H1 (cell line): ENCODE measurements around the gene MYBPHL. TPM values are rescaled to one million over a fixed set of nuclear protein-coding genes. Genes with fewer than 3 reads are reported as not detected.

Source experiments
- CTCF ChIA-PET: fragments of 300-600 bp; sonication (Branson Sonifier 250); formaldehyde crosslinking; loops from one replicate; lab custom pipeline; 2021; ENCODE audit not compliant: partially characterized antibody; lab: Charles Lee
- POLR2A ChIA-PET: fragments of 300-600 bp; sonication (Branson Sonifier 250); formaldehyde crosslinking; loops from one replicate; lab custom pipeline; 2021; ENCODE audit warnings: inconsistent platforms; ENCODE audit not compliant: partially characterized antibody; lab: Charles Lee
- DNase-seq, 2 experiments: peaks; one replicate each; pipeline versions ENCODE4 v3.0.0 to v3.0.0-alpha.2; 2010 to 2022; ENCODE audit warnings: low spot score in 2 of 2, low read depth in 1 of 2, mixed read lengths in 1 of 2
- FAIRE-seq: peaks from 2 replicates; lab custom pipeline; 2011; peaks lifted over from hg19 to GRCh38; lab: Jason Lieb, UNC
- H2AFZ ChIP-seq: 2 replicates; pipeline ENCODE4 v1.8.1; 2012; ENCODE audit warnings: low read length, inconsistent platforms
- H2AK5ac ChIP-seq: 2 replicates; pipeline ENCODE4 v1.6.1; 2013; ENCODE audit warnings: low read depth, low read length
- H2BK120ac ChIP-seq: replicated peaks from 2 replicates; pipeline ENCODE3; 2013; ENCODE audit warnings: low read depth, low read length, inconsistent platforms
- H2BK12ac ChIP-seq: 2 replicates; pipeline ENCODE4 v1.6.1; 2013; ENCODE audit warnings: low read depth, low read length
- H2BK15ac ChIP-seq: 2 replicates; pipeline ENCODE4 v1.6.1; 2013; ENCODE audit warnings: low read length
- H2BK20ac ChIP-seq: 2 replicates; pipeline ENCODE4 v1.6.1; 2013; ENCODE audit warnings: low read length
- H2BK5ac ChIP-seq: 2 replicates; pipeline ENCODE4 v1.6.1; 2013; ENCODE audit warnings: low read depth, low read length
- H3K14ac ChIP-seq: 2 replicates; pipeline ENCODE4 v1.6.1; 2013; ENCODE audit warnings: inconsistent platforms; ENCODE audit not compliant: insufficient read length
- H3K18ac ChIP-seq: 2 replicates; pipeline ENCODE4 v1.6.1; 2013; ENCODE audit warnings: low read length; ENCODE audit errors: extremely low read depth
- H3K23ac ChIP-seq: 2 replicates; pipeline ENCODE4 v1.6.1; 2013; ENCODE audit warnings: inconsistent platforms; ENCODE audit not compliant: insufficient read length
- H3K23me2 ChIP-seq: 2 replicates; pipeline ENCODE4 v1.6.1; 2013; ENCODE audit warnings: low read depth, low read length
- H3K27ac ChIP-seq: 2 replicates; pipeline ENCODE4 v1.6.1; 2011; ENCODE audit warnings: low read depth, low read length, inconsistent platforms
- H3K27me3 ChIP-seq, 4 experiments: replicated peaks in 1 of 4; 1 replicate in 1 of 4; 2 replicates in 3 of 4; pipeline versions ENCODE4 v1.6.1 to v1.8.1; 2011 to 2013; ENCODE audit warnings: low read length in 3 of 4, mild to moderate bottlenecking in 3 of 4, inconsistent platforms in 2 of 4, mixed read lengths in 2 of 4, moderate library complexity in 1 of 4; ENCODE audit not compliant: control insufficient read depth in 3 of 4, insufficient read depth in 3 of 4; ENCODE audit errors: extremely low read depth in 1 of 4
- H3K36me3 ChIP-seq, 4 experiments: 2 replicates each; pipeline versions ENCODE4 v1.6.1 to v1.8.1; 2011 to 2013; ENCODE audit warnings: mild to moderate bottlenecking in 4 of 4, low read length in 3 of 4, moderate library complexity in 2 of 4, control low read depth in 1 of 4, inconsistent platforms in 1 of 4; ENCODE audit not compliant: insufficient read depth in 4 of 4, control insufficient read depth in 2 of 4
- H3K4ac ChIP-seq: replicated peaks from 2 replicates; pipeline ENCODE3; 2013; ENCODE audit warnings: low read length, low read depth, mixed read lengths, inconsistent platforms; ENCODE audit not compliant: insufficient read length
- H3K4me1 ChIP-seq, 4 experiments: replicated peaks in 1 of 4; 1 replicate in 1 of 4; 2 replicates in 3 of 4; pipeline versions ENCODE4 v1.6.1 to v1.8.1; 2011 to 2013; ENCODE audit warnings: low read length in 3 of 4, inconsistent platforms in 2 of 4, mixed read lengths in 1 of 4; ENCODE audit not compliant: insufficient read depth in 4 of 4, control insufficient read depth in 3 of 4
- H3K4me2 ChIP-seq, 2 experiments: 2 replicates each; pipeline versions ENCODE4 v1.6.1 to v1.8.1; 2011 to 2013; ENCODE audit warnings: low read depth in 2 of 2, low read length in 2 of 2, control low read depth in 1 of 2, inconsistent platforms in 1 of 2, mild to moderate bottlenecking in 1 of 2; ENCODE audit not compliant: insufficient read depth in 1 of 2
- H3K4me3 ChIP-seq, 4 experiments: fragments of 200-600, 300-600 bp in 1 of 4; sonication (generic), shearing (Covaris generic), sonication (Bioruptor Twin) in 1 of 4; 2 replicates each; pipeline versions ENCODE4 v1.5.1 to v1.8.1; 2011 to 2016; ENCODE audit warnings: low read length in 4 of 4, low read depth in 3 of 4, control low read depth in 2 of 4, inconsistent platforms in 2 of 4, mild to moderate bottlenecking in 2 of 4, mixed read lengths in 1 of 4, moderate library complexity in 1 of 4; ENCODE audit not compliant: insufficient read depth in 2 of 4; ENCODE audit errors: extremely low read depth in 1 of 4
- H3K56ac ChIP-seq: replicated peaks from 2 replicates; pipeline ENCODE3; 2013; ENCODE audit warnings: low read depth, mild to moderate bottlenecking, mixed read lengths, low read length, inconsistent platforms; ENCODE audit not compliant: insufficient read length
- H3K79me1 ChIP-seq: 2 replicates; pipeline ENCODE4 v1.6.1; 2013; ENCODE audit warnings: low read depth, low read length, control low read depth
- H3K79me2 ChIP-seq, 2 experiments: 2 replicates each; pipeline versions ENCODE4 v1.6.1 to v1.8.1; 2012 to 2013; ENCODE audit warnings: low read length in 2 of 2, mild to moderate bottlenecking in 2 of 2, inconsistent platforms in 1 of 2; ENCODE audit not compliant: insufficient read depth in 2 of 2, control insufficient read depth in 1 of 2
- H3K9ac ChIP-seq, 4 experiments: replicated peaks in 1 of 4; 1 replicate in 1 of 4; 2 replicates in 3 of 4; pipeline versions ENCODE4 v1.6.1 to v1.8.1; 2011 to 2013; ENCODE audit warnings: low read depth in 3 of 4, low read length in 3 of 4, control low read depth in 2 of 4, mild to moderate bottlenecking in 2 of 4, moderate library complexity in 2 of 4, inconsistent platforms in 1 of 4; ENCODE audit errors: extremely low read depth in 1 of 4
- H3K9me3 ChIP-seq, 2 experiments: 2 replicates each; pipeline versions ENCODE4 v1.6.1 to v1.8.1; 2012 to 2013; ENCODE audit warnings: mild to moderate bottlenecking in 2 of 2, moderate library complexity in 2 of 2, control low read depth in 1 of 2, inconsistent platforms in 1 of 2, low read depth in 1 of 2, low read length in 1 of 2, mixed read lengths in 1 of 2; ENCODE audit not compliant: insufficient read depth in 2 of 2
- H4K20me1 ChIP-seq, 2 experiments: replicated peaks in 1 of 2; 2 replicates each; pipeline versions ENCODE3 to v1.8.1; 2011 to 2013; ENCODE audit warnings: inconsistent platforms in 2 of 2, low read length in 2 of 2, mild to moderate bottlenecking in 1 of 2; ENCODE audit not compliant: insufficient read depth in 2 of 2, control insufficient read depth in 1 of 2
- H4K5ac ChIP-seq: 2 replicates; pipeline ENCODE4 v1.6.1; 2013; ENCODE audit warnings: low read length, low read depth, mixed read lengths, inconsistent platforms; ENCODE audit not compliant: insufficient read length
- H4K8ac ChIP-seq: 2 replicates; pipeline ENCODE4 v1.8.0; 2013; ENCODE audit warnings: mild to moderate bottlenecking, moderate library complexity, low read length, inconsistent platforms; ENCODE audit not compliant: insufficient read depth; ENCODE audit errors: extremely low read depth
- H4K91ac ChIP-seq: replicated peaks from 2 replicates; pipeline ENCODE3; 2013; ENCODE audit warnings: low read length, mixed read lengths, inconsistent platforms; ENCODE audit not compliant: insufficient read length
- CTBP2 ChIP-seq: IDR thresholded peaks from 2 replicates; pipeline ENCODE4 v1.7.0; 2011; ENCODE audit warnings: borderline replicate concordance, mild to moderate bottlenecking, moderate library complexity, mixed read lengths, low read length; ENCODE audit not compliant: insufficient read depth, insufficient read length
- YY1 ChIP-seq: IDR thresholded peaks from 2 replicates; pipeline ENCODE4 v1.6.1; 2011; ENCODE audit warnings: low read depth, mild to moderate bottlenecking, low read length
- WGBS, 2 experiments: shearing (Covaris generic) in 1 of 2; methylation state at CpG; one replicate each; pipeline versions ENCODE4 v1.1.6 to v1.1.7; 2013 to 2015; ENCODE audit warnings: low lambda C conversion rate in 2 of 2, mixed read lengths in 2 of 2, inconsistent platforms in 1 of 2, low coverage in 1 of 2, missing lambda C conversion rate in 1 of 2; ENCODE audit not compliant: insufficient replicate concordance in 2 of 2, insufficient coverage in 1 of 2, insufficient read length in 1 of 2; ENCODE audit errors: extremely low coverage in 1 of 2, missing lambda C conversion rate in 1 of 2; 5-methylcytosine and 5-hydroxymethylcytosine counted together
- polyA plus RNA-seq, 7 experiments: library from polyadenylated mRNA; depleted of rRNA in 3 of 7; stranded (reverse) in 5 of 7; unstranded in 2 of 7; fragments of >200 nt in 5 of 7; fragments of 200-250 nt in 2 of 7; gene quantifications; 1 replicate in 5 of 7; 2 replicates in 1 of 7; 4 replicates in 1 of 7; pipeline versions ENCODE4 v1.2.1 to v1.2.3, GENCODE V29; 2011 to 2013; ENCODE audit warnings: missing spikeins in 2 of 7, mixed read lengths in 2 of 7
- total RNA-seq: library from RNA; stranded (reverse); fragmentation: NEBNext Ultra II Directional; extraction: Animal tissue kit (Norgen Biotek cat#: 25700); gene quantifications from 2 replicates; pipeline ENCODE4 v1.2.1, GENCODE V29; 2021

The MYBPHL gene
- total and polyA plus RNA-seq, 2 of the 8 experiments (the other 6 are each of a cell fraction or from before 2014, with no cell fraction given), result 0.24 to 0.30 TPM

DNA sequence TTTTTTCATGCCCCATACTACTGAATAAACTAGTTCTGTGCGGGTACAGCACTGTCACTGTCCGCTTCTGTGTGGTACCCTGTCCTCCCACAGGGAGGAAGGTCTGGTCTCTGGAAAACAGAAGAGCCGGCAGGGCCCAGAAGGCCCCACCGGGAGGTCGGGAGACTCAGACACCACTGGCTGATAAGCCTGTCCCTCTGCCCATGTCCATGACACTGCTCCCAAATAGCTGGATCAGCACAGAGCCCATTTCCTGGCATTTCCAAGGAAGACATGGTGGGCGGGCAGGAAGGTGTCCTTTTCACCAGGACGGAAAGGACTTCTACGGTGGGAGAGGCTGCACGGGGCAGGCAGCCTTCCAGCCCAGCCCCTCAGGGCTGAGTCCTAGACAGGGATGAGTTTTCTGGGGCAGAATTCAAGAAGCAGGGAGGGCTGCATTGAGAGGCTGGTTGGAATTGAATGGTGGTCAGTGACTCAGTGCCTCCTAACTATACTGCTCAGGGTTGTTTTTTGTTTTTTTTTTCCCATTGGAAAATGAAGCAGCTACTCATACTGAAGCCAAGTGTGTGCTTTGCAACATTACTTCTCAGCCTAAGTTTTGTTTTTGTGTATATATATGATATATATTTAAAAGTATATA is 31.0 kb downstream of the MYBPHL start:
- no peak overlapping the region for H4K5ac ChIP-seq
- no peak overlapping the region for H3K4me2 ChIP-seq
- no peak overlapping the region for H3K9ac ChIP-seq
- no peak overlapping the region for H2AK5ac ChIP-seq
- H3K23me2 ChIP-seq, result no peaks in the 10 kb centered on the region
- H3K14ac ChIP-seq, result no peak overlapping the region
- DNase-seq (no peak), FAIRE-seq (no peak)
- H2BK5ac ChIP-seq, result no peak overlapping the region
- no peak overlapping the region for H3K4ac ChIP-seq
- H3K79me1 ChIP-seq, result no peaks in the 10 kb centered on the region
- no peak overlapping the region for H2AFZ ChIP-seq
- no peaks in the 10 kb centered on the region for H3K9me3 ChIP-seq
- 86% methylated on average over 9 of the region's 9 CpGs; no CpG with 5 or more reads in 1 of the 2 experiments for WGBS, 2 experiments
- H3K23ac ChIP-seq, result no peak overlapping the region
- peaks cover 10 to 19% (median 17%) of the 10 kb centered on the region in 4 experiments; a peak in 6 of 8 replicates for H3K36me3 ChIP-seq
- no peaks in the 10 kb centered on the region; a peak in 1 of 4 replicates for H3K79me2 ChIP-seq
- H2BK120ac ChIP-seq, result no peak overlapping the region
- no peak overlapping the region for H3K4me3 ChIP-seq
- peaks cover 0 to 10% (median 3%) of the 10 kb centered on the region in 4 experiments; a peak in 5 of 7 replicates for H3K4me1 ChIP-seq
- no peak overlapping the region for H3K18ac ChIP-seq
- ChIA-PET POLR2A (interaction anchor here (1.0 to 2.4 kb wide), 7 partner anchors 10 to 122 kb away, joined by 3 to 17 read pairs (median 6); partner anchors contain the start of gene SORT1), CTCF (interaction anchor here (0.8 to 5.2 kb wide), 15 partner anchors 8 to 264 kb away, joined by 3 to 113 read pairs (median 7); partner anchors contain the start of genes MYBPHL, SARS1 and SORT1)
- no peak overlapping the region for H2BK12ac ChIP-seq
- no peak overlapping the region for H2BK20ac ChIP-seq
- no peak overlapping the region for H3K56ac ChIP-seq
- H4K20me1 ChIP-seq, result peaks cover 0 to 5% of the 10 kb centered on the region in 2 experiments
- no peak overlapping the region for H4K8ac ChIP-seq
- H2BK15ac ChIP-seq, result no peak overlapping the region
- H3K27me3 ChIP-seq, result no peaks in the 10 kb centered on the region
- H3K27ac ChIP-seq, result no peak overlapping the region
- H4K91ac ChIP-seq, result no peak overlapping the region
- TF ChIP-seq CTBP2 (no peak), YY1 (no peak)
